SHP77 (cell line): ENCODE measurements around the gene PRKACB.
"Not testable (repeated sequence)": the region's sequence is repeated elsewhere in the genome, so short reads cannot be mapped to it uniquely, and the experiment has no call there.

Experiments used
- DNase-seq, 2 experiments: peaks; one replicate each; lab custom pipeline; 2025; lab: John Stamatoyannopoulos, UW

The PRKACB gene

GRCh38 chr1:84223751-84224432 is 79.8 kb downstream of the PRKACB start:
- no peak for DNase-seq

- no peak for DNase-seq
These were observed 80.8 kb downstream of the PRKACB start for GRCh38 chr1:84224905-84225304.

- no peak for DNase-seq
These were observed 81.6 kb downstream of the PRKACB start for GRCh38 chr1:84225646-84226045.

- DNase-seq: not testable (repeated sequence)
These were observed 88.6 kb downstream of the PRKACB start for GRCh38 chr1:84232676-84233075.

GRCh38 chr1:84236256-84236655 is 92.2 kb downstream of the PRKACB start:
- DNase-seq: no peak

- no peak for DNase-seq
These were observed 98.6 kb downstream of the PRKACB start for GRCh38 chr1:84242641-84243040.

- DNase-seq: no peak
These were observed 101.5 kb downstream of the PRKACB start for GRCh38 chr1:84245563-84245962.

- no peak for DNase-seq
These were observed 102.1 kb downstream of the PRKACB start for GRCh38 chr1:84246213-84246612.

- no peak for DNase-seq
These were observed 103.6 kb downstream of the PRKACB start for GRCh38 chr1:84247425-84248220.

- no peak for DNase-seq
These were observed 106.6 kb downstream of the PRKACB start for GRCh38 chr1:84250668-84251067.

- no peak for DNase-seq
These were observed 109.0 kb downstream of the PRKACB start for GRCh38 chr1:84253036-84253435.

GRCh38 chr1:84253891-84254290 is 109.8 kb downstream of the PRKACB start:
- DNase-seq: peak; percentile 43 to 53

GRCh38 chr1:84254703-84255238 is 110.7 kb downstream of the PRKACB start:
- no peak for DNase-seq

- no peak for DNase-seq
These were observed 111.5 kb downstream of the PRKACB start for GRCh38 chr1:84255582-84255981.

GRCh38 chr1:84257617-84258016 is 113.5 kb downstream of the PRKACB start:
- no peak for DNase-seq

- no peak for DNase-seq
These were observed 115.3 kb downstream of the PRKACB start for GRCh38 chr1:84259376-84259775.

- peak in 1 of 2 experiments; percentile 17 for DNase-seq
These were observed 115.9 kb downstream of the PRKACB start for GRCh38 chr1:84259989-84260388.

- DNase-seq: peak; percentile 74 to 80
These were observed 116.9 kb downstream of the PRKACB start for GRCh38 chr1:84260852-84261518.

GRCh38 chr1:84264961-84265360 is 120.9 kb downstream of the PRKACB start:
- no peak for DNase-seq

GRCh38 chr1:84265867-84266266 is 121.8 kb downstream of the PRKACB start:
- DNase-seq: no peak

- DNase-seq: no peak
These were observed 122.7 kb downstream of the PRKACB start for GRCh38 chr1:84266748-84267147.

- DNase-seq: no peak
These were observed 123.4 kb downstream of the PRKACB start for GRCh38 chr1:84267476-84267875.

GRCh38 chr1:84268346-84268745 is 124.3 kb downstream of the PRKACB start:
- no peak for DNase-seq
